Measurements from ENCODE around the gene FKBP14.

DNA sequence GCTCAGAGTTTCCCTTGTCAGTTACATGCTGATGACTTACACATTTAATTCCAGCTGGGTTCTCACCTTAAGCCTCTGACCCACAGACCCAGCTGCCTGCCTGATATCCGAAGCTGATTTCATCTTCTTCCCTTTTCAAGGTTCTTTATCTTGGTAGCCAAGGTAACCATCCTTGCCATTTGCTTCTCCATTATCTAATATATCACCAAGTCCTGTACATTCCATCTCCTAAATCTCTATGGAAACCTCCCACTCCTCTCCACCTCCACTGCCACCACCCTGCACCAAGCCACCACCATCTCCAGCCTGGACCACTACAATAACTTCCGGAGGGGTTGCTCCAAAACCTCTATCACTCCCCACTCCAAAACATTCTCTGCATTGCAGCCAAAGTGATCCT, 56.8 kb downstream of the FKBP14 start:
- TF ChIP-seq, protein P1, sequence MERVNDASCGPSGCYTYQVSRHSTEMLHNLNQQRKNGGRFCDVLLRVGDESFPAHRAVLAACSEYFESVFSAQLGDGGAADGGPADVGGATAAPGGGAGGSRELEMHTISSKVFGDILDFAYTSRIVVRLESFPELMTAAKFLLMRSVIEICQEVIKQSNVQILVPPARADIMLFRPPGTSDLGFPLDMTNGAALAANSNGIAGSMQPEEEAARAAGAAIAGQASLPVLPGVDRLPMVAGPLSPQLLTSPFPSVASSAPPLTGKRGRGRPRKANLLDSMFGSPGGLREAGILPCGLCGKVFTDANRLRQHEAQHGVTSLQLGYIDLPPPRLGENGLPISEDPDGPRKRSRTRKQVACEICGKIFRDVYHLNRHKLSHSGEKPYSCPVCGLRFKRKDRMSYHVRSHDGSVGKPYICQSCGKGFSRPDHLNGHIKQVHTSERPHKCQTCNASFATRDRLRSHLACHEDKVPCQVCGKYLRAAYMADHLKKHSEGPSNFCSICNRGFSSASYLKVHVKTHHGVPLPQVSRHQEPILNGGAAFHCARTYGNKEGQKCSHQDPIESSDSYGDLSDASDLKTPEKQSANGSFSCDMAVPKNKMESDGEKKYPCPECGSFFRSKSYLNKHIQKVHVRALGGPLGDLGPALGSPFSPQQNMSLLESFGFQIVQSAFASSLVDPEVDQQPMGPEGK (CRISPR knock-in tag; IDR thresholded peaks at IDR 0.05; ENCODE audit: borderline replicate concordance): no peak
- TF ChIP-seq ARNTL (CRISPR knock-in tag; IDR thresholded peaks at IDR 0.05; ENCODE audit: borderline replicate concordance, low read depth) (no peak), ZFP3 (CRISPR knock-in tag; IDR thresholded peaks at IDR 0.05) (no peak), ESRRG (CRISPR knock-in tag; IDR thresholded peaks at IDR 0.05) (no peak), PPARA (CRISPR knock-in tag; IDR thresholded peaks at IDR 0.05; ENCODE audit: borderline replicate concordance) (no peak), ZNF70 (CRISPR knock-in tag; IDR thresholded peaks at IDR 0.05) (no peak), CSDC2 (CRISPR knock-in tag; IDR thresholded peaks at IDR 0.05) (no peak), RARB (CRISPR knock-in tag; IDR thresholded peaks at IDR 0.05) (no peak), ZFP30 (CRISPR knock-in tag; IDR thresholded peaks at IDR 0.05) (no peak), TOX (CRISPR knock-in tag; IDR thresholded peaks at IDR 0.05; ENCODE audit: borderline replicate concordance) (no peak), TCF4 (CRISPR knock-in tag; IDR thresholded peaks at IDR 0.05; ENCODE audit: borderline replicate concordance) (no peak)
- TF ChIP-seq, protein P2, sequence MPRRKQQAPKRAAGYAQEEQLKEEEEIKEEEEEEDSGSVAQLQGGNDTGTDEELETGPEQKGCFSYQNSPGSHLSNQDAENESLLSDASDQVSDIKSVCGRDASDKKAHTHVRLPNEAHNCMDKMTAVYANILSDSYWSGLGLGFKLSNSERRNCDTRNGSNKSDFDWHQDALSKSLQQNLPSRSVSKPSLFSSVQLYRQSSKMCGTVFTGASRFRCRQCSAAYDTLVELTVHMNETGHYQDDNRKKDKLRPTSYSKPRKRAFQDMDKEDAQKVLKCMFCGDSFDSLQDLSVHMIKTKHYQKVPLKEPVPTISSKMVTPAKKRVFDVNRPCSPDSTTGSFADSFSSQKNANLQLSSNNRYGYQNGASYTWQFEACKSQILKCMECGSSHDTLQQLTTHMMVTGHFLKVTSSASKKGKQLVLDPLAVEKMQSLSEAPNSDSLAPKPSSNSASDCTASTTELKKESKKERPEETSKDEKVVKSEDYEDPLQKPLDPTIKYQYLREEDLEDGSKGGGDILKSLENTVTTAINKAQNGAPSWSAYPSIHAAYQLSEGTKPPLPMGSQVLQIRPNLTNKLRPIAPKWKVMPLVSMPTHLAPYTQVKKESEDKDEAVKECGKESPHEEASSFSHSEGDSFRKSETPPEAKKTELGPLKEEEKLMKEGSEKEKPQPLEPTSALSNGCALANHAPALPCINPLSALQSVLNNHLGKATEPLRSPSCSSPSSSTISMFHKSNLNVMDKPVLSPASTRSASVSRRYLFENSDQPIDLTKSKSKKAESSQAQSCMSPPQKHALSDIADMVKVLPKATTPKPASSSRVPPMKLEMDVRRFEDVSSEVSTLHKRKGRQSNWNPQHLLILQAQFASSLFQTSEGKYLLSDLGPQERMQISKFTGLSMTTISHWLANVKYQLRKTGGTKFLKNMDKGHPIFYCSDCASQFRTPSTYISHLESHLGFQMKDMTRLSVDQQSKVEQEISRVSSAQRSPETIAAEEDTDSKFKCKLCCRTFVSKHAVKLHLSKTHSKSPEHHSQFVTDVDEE (CRISPR knock-in tag; IDR thresholded peaks at IDR 0.05): no peak

Measured in SK-N-SH treated with all-trans-retinoic acid at 6 μM for 48 hours (cell line).